T-helper 1 cell treated with Interleukin-12 subunit alpha and Interleukin-12 subunit beta and Interleukin-4 antibody, amounts not matched to agents 30 ng/mL and 1 ng/mL, for 36 hours (primary cell): ENCODE data around the gene TMEM161A. TPM values are rescaled to one million over a fixed set of nuclear protein-coding genes. Genes with fewer than 3 reads are reported as not detected.

Source experiments
- intact Hi-C: fragments of 100-400 bp; cut with micrococcal nuclease; formaldehyde crosslinking; loops from one replicate; pipeline ENCODE4 v1.15.1; 2024
- total RNA-seq: library from RNA; stranded (reverse); gene quantifications from 2 replicates; pipeline ENCODE4 v1.2.3, GENCODE V29; 2022

Gene TMEM161A
- total RNA-seq, 1 donor from 2014 or later: 30.1 TPM

- intact Hi-C loops: no loop called here
Observed at GRCh38 chr19:19098703-19099632, 39.3 kb downstream of the TMEM161A start.

DNA sequence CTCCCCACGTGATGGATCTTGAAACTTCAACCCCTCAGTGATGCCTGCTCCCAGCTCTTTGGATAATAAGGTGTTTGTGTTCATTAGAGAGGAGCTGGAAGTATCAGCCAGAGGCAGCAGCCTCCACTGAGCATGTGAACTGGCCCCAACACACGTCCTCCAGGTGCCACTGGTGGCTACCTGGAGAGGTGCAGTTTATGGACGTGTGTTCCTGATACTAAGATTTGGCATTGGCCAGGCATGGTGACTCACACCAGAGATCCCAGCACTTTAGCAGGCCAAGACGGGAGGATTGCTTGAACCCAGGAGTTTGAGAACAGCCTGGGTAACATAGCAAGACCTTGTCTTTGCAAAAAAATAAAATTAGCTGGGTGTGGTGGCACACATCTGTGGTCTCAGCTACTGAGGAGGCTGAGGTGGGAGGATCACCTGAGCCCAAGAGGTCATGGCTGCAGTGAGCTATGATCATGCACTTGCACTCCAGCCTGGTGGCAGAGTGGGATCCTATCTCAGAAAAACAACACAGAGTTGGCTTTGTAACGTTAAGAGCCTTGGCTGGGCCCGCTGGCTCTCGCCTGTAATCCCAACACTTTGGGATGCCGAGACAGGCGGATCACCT lies 40.1 kb downstream of the TMEM161A start:
- intact Hi-C loops: no loop called here

DNA sequence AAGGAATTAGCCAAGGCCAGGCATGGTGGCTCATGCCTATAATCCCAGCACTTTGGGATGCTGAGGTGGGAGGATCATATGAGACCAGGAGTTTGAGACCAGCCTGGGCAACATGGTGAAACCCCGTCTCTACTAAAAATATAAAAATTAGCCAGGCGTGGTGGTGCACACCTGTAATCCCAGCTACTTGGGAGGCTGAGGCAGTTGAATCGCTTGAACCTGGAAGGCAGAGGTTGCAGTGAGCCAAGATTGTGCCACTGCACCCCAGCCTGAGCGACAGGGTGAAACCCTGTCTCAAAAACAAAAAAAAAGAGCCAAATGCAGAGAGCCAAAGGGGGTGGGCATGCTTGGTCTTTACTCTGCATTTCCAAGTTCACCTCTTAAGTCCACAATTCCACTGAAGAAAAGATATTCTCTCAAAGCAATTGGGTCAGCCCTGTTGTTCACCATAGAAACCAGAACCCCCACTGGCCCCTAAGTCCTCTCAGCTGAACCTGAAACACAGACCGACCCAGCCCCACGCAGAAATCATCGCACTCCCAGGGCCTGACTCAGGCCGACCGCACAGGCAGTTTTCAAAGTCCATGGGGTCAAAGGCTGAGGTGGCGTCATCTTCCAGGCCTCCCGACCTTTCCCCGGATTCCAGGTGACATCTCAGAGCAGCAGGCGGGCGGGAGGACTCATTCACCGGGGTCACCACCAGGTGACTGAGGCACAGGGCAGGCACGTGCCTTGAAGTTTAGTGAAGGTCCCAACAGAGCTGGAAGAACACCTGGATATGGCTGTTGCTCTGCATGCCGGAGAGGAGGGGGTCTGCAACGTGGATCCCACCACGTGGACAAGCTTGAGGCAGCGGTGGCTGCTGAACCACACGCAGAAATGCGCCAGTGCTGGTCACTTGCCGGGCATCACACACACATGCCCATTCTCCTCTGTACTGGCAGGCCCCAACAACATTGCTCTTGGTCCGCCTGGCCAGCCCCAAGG lies 41.3 kb downstream of the TMEM161A start:
- intact Hi-C loops: no loop called here

GRCh38 chr19:19095691-19096090 lies 42.6 kb downstream of the TMEM161A start:
- intact Hi-C loops: no loop called here

GRCh38 chr19:19094513-19094912 lies 43.8 kb downstream of the TMEM161A start:
- intact Hi-C loops: no loop called here

- intact Hi-C loops: no loop called here
Observed at GRCh38 chr19:19087676-19088075, 50.6 kb downstream of the TMEM161A start.

- intact Hi-C loops: no loop called here
Observed at GRCh38 chr19:19083413-19084178, 54.7 kb downstream of the TMEM161A start.

DNA sequence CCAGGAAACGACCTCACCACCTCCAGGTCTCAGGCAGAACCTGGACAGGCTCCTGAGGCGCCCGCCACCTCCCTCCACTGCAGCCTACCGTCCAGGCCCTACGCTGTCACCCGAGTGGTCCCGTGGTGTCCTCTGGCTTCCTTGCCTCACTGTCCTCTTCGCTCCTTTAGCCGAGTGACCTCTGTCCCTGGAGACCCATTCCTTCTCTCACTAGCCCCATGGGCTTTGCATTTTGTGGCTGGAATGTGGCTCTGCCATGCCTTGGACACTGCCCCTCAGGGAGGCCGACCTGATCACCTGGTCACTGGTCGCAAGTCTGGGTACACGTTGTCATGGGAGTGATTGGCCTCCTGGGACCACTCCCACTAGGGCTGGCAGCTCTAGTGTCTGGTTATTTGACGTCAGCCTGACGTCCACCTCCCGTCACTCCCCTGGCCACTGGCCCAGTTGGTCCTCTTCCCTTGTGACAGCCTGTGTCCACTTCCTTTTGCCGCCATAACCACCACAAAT lies 56.6 kb downstream of the TMEM161A start:
- intact Hi-C loops: no loop called here

DNA sequence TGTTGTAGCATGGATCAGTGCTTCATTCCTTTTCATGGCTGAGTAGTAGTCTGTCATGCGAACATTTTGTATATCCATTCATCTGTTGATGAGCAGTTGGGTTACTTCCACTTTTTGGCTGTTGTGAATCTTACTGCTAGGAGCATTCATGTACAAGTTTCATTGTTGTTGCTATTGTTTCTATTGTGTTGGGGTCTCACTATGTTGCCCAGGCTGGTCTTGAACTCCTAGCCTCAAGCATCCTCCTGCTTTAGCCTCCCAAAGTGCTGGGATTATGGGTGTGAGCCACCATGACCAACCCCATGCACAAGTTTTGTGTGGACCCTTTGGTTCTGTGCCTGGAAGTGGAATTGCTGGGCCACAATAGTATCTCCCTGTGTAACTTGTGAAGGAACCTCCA lies 58.7 kb downstream of the TMEM161A start:
- intact Hi-C loops: no loop called here

- intact Hi-C loops: no loop called here
Observed at GRCh38 chr19:19078801-19079200, 59.5 kb downstream of the TMEM161A start.

- intact Hi-C loops: no loop called here
Observed at GRCh38 chr19:19077103-19077502, 61.2 kb downstream of the TMEM161A start.

DNA sequence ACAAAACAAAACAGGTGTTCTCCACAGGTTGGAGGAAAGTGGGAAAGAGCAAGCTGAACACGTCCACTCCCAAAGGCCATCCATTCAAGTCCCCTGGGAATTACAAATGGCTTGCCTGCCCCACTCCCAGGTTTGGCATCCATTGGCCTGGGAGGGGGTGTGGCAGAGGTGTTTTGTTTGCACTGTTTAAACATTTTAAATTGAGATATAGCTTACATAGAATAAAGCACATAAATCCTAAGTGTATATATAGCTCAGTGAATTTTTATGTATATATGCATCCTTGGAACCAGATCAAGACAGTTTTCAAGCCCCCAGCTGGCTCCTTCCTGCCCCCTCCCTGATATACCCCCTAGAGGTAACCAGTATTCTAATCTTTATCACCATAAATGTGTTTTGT lies 61.8 kb downstream of the TMEM161A start:
- intact Hi-C loops: no loop called here

DNA sequence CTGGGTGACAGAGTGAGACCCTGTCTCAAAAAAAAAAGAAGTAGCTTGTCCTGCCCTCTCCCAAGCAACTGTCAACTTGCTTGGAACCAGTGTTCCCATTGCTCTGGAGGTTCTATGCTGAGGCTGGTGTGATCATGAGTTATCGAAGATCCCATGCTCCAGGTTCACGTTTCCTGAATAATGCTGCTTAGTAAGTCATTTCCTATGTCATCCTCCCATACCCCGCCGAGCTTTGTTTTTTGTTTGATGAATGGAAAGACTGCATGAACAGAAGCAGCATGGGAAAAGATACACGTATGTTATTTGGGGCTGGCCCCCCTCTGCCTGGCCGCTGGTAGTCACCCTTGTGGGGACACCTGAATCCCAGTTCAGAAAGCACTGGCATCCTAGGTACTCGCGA lies 63.2 kb downstream of the TMEM161A start:
- intact Hi-C loops: no loop called here

DNA sequence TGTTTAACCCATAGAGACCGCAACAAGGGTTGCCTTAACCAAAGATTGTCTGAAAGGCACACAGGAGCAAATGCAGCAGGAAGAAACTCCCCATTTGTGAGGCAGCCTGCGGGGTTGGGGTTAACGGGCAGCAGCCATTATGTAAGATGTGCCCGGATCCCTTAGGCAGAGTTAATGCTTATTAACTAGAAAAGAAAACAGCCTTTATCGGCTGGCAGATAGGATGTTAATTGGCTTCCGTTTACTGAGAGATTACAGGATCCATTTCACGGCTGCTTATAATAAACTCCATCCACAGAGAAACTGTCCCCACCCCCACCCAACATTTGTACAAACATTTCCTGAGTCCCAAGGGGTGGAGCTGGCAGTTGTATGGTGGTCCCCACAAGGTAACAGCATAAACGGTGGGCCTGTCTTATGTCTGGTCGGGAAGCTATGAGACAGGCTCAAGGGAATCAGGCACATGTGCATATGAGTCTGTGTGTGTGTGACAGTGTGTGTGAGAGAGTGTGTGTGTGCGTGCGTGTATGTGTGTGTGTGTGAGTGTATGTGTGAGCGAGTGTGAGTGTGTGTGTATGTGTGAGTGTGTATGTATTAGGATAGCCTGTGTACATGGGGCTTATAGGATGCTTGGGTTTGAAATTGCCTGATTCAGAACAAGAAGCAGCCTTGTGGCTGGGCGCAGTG lies 63.9 kb downstream of the TMEM161A start:
- intact Hi-C loops: no loop called here

GRCh38 chr19:19071897-19072296 lies 66.4 kb downstream of the TMEM161A start:
- intact Hi-C loops: no loop called here

Other genes starting within 250 kb of the TMEM161A start
- gene CERS1, start 242.3 kb downstream of the TMEM161A start, total RNA-seq: not detected in 2 replicates
- gene COPE, start 219.1 kb downstream of the TMEM161A start, total RNA-seq: 287 and 295 TPM in 2 replicates
- gene DDX49, start 218.8 kb downstream of the TMEM161A start, total RNA-seq: 64.3 and 66.5 TPM in 2 replicates
- 0.12 TPM in 2 replicates for gene HOMER3, start 197.3 kb downstream of the TMEM161A start, total RNA-seq
- 117 and 121 TPM in 2 replicates for gene SUGP2, start 105.0 kb downstream of the TMEM161A start, total RNA-seq
- gene ARMC6, start 104.9 kb downstream of the TMEM161A start, total RNA-seq: 30.7 and 32.8 TPM in 2 replicates
- 13.6 and 16.1 TPM in 2 replicates for gene SLC25A42, start 74.5 kb downstream of the TMEM161A start, total RNA-seq
- gene MEF2B, start 31.8 kb upstream of the TMEM161A start, total RNA-seq: 2.8 and 4.2 TPM in 2 replicates
- 33.5 and 38.4 TPM in 2 replicates for gene BORCS8, start 53.7 kb upstream of the TMEM161A start, total RNA-seq
- gene RFXANK, start 53.8 kb upstream of the TMEM161A start, total RNA-seq: 113 and 123 TPM in 2 replicates
- gene NR2C2AP, start 64.9 kb upstream of the TMEM161A start, total RNA-seq: 28.0 and 30.8 TPM in 2 replicates
- 0.05 TPM in 1 of 2 replicates, not detected in the other for gene NCAN, start 73.5 kb upstream of the TMEM161A start, total RNA-seq
- not detected in 2 replicates for gene TM6SF2, start 134.8 kb upstream of the TMEM161A start, total RNA-seq
- 78.7 and 87.1 TPM in 2 replicates for gene SUGP1, start 182.0 kb upstream of the TMEM161A start, total RNA-seq
- 100 TPM in 2 replicates for gene MAU2, start 182.4 kb upstream of the TMEM161A start, total RNA-seq